Ramos (cell line): ENCODE measurements around the gene SPARC.
"Not testable (repeated sequence)": the region's sequence is repeated elsewhere in the genome, so short reads cannot be mapped to it uniquely, and the experiment has no call there.

Source experiments
- in situ Hi-C: fragments of 300-500 bp; cut with MboI; formaldehyde crosslinking; loops from one replicate; pipeline ENCODE4 v1.14.3; 2022; ENCODE audit warnings: low sequenced_read_pairs; ENCODE audit not compliant: unreplicated experiment

The SPARC gene

DNA sequence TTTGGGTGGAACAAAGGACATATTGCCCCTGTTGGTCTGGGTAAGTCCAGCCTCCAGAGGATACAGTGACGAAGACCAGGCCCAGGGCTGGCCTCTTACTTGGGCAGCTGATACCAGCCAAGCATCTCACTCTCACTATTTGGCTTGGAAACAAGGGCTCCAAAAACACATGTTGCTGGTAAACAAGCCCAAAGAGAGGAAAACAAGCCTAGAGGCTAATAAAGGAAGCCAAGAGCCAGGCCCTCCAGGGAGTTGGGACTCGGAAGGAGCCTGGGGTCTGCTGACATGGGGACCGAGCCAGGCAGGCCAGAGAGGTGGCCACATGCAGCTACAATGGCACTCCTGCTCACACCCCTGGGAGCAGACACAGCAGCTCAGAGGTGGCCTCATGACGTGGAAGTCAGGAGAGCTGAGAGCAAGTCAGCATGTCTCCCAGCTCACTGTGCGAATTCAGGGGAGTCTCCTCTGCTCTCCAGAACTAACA, 5.7 kb downstream of the SPARC start:
- in situ Hi-C loops: no loop called here

DNA sequence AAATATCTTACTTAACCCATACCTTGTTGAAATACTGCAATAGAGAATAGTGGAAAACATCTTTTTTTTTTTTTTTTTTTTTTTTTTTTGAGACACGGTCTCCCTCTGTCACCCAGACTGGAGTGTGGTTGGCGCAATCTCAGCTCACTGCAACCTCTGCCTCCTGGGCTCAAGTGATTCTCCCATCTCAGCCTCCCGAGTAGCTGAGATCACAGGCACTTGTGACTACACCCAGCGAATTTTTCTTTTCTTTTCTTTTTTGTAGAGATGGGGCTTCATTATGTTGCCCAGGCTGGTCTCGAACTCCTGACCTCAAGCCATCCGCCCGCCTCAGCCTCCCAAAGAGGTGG, 6.6 kb downstream of the SPARC start:
- in situ Hi-C loops: not testable (repeated sequence)

DNA sequence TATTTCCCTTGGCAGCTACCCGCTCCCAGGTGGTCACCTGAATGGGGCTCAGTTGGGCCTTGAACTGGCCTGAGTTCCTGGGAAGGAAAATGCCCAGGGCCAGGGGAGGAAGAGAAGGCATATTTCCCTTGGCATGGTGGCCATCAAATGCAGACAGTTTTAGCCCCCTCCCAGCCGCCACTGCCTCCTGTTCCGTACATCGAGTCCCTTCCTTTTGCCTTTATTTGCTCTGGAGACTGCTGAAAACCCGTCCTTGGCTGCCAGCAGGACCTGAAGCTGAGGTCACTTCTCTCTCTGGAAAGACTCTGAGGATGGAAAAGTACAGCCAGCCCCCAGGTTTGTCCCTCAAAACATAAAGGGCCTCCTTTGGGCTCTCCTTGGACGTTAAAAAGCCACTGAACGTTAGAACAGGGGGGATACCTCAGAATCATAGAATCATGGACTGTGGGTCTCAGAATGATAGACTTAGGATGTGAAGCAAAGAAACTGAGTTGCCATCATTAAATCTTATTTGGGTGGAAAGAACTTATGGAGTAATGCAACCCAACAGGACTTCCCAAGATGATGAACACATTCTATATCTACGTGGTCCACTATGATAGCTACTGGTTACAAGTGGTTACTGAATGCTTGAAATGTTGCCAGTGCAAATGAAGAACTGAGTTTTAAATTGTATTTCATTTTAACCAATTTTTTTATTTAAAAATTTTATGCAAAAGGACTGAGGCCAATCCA, 7.1 kb downstream of the SPARC start:
- in situ Hi-C loops: no loop called here

DNA sequence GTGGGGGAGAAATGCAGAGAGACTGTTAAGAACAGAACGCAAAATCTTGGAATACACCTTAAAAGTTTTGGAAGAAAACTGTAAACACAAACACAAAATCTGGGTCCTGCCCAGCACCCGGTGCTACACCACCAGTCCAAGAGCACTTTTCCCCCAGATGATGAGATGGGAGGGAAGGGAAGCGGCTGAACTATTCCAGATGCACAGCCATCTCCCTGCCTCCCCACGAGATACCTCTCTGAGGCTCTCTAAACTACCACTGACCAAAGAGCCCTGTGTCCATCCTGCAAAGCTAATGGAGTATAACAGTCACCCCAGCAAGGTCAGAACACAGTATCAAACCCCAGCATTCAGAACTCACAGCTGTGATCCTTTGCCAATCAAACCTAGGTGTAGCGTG, 8.0 kb downstream of the SPARC start:
- in situ Hi-C loops: no loop called here

DNA sequence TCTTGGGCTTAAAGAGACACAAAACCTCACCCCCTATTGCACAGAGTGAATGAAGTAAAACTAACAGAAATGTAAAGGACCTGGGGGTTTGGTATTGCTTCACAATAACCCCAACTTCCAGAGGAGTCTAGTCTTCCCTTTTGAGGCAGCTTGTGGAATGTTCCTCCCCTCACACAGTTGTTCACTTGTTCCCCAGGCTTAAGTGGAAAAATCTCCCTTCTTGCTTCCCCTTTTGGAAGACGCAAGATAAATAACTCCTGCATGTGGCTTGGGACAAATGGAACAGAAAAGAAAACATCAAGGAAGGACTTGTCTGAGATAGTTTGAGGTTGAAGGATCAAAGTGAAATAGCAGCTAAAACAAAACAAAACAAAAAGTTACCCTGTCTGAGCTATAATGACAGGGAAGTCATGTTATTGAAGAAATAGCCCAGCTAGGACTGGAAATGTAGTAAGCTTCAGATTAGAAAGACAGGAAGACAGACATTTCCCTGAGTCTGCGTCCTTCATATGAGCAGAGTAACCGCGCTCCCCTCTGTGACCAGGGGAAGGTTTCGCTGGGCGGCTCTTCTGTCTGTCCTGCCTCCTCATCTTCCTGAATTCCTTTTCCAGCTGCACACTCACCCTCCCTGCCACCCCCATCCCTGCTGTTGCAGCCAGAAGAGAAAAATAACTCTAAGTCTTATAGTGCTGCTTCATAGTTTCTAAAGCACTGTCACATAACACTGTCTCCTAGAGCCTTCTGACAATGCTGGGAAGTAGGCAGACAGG, 8.8 kb downstream of the SPARC start:
- in situ Hi-C loops: no loop called here

DNA sequence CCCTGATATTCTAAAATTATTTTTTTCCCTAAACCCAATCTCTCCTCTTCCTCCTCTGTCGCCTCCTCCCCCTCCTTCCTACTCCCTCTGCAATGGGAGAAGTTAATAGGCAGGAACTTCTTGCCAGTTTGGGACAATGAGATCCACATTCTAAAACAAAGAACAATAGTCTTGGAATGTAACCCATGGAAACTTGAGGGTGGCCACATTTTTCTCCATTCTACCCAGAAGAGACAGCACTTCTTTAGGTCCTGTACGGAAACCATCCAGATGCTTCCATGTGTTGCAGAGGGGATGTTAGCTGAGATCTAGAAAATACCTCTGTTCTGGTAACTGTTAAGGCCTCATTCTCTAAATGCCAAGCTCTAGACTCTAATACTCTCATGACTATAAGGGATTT, 10.0 kb downstream of the SPARC start:
- in situ Hi-C loops: no loop called here

DNA sequence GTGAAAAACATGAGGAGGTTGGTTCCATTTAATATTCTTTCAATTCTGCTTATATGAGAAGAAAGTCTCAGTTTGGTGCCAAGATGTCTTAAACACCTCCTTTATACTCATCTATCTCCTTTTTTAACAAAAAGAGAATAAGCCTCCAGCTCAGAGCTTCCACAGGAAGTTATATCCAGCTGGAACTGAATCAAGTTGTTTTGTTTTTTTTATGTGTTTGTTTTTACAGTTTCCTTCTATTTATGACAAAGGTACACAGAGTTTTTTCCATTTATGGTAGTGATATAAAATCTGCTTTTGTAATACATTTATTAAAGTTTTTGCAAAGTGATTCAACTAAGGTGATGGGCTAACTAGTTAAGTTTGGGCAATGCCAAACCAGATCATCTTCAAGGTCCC, 10.4 kb downstream of the SPARC start:
- in situ Hi-C loops: no loop called here

DNA sequence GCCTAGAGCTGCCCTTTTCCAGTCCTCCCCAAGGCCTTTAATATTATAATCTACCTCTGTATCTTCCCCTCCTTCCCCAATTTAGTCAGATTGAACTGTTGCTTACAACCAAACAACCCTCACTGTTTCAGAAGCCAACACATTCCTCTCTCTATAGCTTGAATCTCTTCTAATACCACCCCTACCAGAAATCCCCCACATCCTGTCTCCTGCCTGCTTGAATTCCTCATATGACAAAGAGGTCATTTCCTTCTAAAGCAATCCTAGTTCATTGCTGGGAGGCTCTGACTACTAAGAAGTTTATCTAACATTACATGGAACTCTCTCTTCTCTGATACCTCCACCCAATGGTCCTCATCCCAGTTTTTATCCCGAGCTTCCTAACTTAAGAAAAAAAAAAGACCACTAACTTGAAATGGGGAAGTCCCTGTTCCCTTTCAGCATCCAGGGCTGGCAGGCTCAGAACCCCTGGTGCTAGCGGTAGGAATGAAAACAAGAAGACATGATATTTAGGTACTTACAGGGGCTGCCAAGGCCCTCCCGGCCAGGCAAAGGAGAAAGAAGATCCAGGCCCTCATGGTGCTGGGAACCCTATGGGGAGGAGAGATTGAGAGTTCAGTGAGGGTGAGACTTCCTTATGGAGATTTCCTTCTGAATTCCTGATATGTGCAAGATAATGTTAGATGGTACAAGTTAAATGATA, 11.0 kb downstream of the SPARC start:
- in situ Hi-C loops: no loop called here

DNA sequence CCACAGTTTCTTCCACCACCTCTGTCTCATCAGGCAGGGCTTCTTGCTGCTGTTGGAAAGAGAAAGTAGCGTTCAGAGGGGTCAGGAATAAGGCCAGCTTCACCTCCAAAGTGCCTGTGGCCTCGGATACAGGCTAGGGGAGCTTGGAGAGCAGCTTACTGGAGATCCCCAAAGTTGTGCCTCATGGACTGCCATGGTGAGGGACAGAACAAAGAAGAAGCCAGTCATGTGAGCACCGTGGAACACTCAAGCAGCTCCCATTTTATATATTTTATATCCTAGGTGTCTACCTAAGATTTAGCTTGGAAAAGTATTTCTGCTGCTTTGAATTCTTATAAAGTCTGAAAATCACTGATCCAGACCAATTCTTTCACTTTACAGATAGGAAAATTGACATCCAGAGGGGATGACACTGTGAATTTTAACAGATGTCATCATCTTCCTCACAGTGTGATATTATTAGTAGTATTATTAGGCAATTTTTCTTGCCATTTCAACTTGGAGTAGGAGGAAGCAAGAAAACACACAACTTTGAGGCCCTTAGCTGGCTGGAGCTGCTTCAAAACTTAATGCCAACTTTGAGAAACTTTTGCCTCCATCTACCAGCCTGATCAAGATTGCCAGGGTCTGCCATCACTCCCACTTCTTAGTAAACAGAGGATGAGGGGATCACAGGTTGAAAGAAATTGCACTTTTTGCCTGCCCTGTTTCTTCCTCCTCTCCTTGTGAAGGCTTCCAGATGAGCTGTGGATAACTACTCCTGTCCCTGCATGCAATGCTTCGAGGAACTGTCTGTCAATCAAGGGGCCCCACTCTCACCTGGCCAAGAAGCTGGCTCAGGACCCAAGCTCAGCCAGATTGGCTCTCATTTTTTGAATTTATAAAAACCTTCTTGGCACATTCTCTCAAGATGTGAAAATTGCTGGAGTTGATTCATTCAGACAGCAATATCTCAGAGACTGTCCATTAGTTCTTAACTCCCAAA, 11.8 kb downstream of the SPARC start:
- in situ Hi-C loops: no loop called here

DNA sequence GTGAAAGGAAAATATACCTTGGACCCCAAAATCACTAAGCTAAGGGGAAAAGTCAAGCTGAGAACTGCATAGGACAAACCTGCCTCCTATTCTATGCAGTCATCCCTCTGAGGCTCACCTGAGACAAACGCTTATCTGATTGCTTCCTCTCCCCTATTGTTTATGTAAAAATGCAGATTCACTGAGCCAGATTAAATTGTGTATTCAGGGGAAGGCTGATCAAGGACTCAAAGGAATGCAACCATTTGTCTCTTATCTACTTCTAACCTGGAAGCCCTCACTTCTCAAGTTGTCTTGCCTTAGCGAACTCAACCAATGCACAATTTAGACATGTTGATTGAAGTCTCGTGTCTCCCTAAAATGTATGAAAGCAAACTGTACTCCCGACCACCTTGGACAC, 13.3 kb downstream of the SPARC start:
- in situ Hi-C loops: no loop called here

DNA sequence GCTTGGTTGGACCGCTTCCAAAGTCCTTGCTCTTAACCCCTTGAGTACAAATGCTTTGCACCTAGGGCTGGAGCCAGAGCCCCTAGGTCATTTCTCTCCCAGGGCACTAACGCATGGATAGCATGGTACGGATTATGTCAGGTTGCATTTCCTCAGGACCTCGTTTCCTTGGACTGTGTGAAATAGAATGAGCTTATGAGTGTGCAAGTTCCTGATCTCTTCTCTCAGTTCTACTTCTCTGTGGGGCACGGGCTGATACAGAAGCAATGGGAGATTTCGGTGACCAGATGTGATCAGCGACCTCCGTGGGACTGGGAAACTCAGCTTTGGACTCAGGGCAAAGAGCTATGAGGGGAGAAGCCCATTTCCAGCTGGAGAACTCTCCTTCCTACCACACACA, 14.2 kb downstream of the SPARC start:
- in situ Hi-C loops: no loop called here

DNA sequence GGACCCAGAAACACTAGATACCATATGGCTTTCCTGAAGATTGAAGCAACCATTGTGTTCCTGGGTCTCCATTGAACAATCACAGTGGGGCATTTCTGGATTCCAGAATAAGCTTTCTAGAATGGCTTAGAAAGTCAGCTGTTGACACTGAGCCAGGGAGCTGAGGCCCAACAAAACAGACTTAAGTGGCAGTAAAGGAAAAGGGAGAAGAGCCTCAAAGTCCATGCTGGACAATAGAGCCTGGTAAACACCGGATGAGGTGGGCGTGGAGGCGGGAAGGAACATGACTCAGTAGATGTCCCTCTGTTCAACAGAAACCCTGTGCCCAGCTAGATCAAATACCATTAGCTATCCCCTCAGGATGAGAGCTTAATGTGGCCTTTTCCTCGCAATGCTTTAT, 14.8 kb downstream of the SPARC start:
- in situ Hi-C loops: no loop called here

DNA sequence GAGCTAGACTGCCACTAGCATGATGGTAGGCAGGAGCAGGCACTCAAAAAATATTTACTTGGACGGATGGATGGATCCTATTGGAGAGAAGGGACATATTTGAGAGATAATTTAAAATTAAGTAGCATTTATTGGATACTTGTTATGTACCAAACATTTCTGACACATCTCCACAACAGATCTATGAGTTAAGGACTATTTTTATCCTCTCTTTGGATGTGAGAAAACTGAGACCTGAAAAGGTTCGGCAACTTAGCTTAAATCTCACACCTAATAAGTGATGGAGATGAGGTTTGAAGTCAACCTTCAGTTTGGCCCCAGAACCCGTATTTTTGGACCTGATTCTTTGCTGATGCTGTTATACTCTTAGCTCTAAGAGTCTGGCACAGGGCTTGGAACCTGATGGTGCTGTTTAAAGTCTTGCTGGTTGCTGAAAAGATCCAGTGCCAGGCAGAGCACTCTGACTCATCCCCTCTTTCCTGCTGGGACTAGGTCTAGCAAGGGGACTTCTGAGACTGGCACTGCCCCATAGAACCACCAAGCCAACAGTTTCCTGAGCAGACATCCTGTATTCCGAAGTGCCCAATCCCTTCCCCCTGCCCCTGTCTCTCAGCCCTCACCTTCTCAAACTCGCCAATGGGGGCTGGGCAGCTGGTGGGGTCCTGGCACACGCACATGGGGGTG, 15.6 kb downstream of the SPARC start:
- in situ Hi-C loops: no loop called here

DNA sequence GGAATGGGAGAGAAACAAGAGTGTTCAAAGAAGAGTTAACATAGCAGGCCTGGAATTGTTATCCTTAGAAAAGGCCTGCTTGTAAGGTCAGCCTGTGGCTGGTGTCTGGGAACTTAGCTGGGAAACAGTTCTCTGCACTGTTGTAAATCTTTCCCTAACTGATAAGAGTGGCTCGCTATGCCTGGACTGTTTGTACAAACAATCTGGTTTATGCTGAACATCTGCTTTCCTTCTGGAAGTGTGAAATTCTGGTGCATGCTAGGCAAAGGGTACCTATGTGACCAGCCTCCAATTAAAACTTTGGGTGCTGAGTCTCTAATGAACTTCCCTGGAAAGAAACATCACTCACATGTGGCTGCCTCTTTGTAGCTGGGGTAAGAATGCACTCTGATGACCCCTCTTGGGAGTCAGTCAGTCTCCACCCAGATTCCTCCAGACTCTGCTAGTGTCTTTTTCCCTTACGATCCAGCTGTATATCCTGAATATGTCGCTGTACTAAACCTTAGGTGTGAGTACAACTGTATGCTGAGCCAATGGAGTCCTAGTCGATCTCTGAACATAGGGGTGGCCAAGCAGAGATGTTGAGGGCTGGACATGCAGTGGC, 16.5 kb downstream of the SPARC start:
- in situ Hi-C loops: no loop called here

DNA sequence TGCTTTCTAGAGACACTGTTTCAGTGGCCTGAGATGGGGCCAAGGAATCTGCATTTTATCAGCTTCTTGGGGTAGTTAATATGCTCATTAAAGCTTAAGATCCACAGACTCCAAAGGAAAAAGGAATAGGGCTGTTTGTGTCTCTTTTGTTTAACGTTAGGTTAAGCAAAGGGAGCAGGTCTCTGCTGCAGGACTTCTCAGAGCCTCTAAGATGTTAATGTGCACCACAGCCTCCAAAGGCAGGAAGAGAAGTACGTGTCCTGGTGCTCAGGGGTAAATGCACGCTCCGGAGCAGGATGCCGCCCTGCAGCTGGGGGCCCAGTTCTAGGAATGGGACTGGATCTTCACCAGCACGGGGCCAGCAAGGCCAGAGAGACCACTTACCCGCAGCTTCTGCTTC, 19.6 kb downstream of the SPARC start:
- in situ Hi-C loops: no loop called here

DNA sequence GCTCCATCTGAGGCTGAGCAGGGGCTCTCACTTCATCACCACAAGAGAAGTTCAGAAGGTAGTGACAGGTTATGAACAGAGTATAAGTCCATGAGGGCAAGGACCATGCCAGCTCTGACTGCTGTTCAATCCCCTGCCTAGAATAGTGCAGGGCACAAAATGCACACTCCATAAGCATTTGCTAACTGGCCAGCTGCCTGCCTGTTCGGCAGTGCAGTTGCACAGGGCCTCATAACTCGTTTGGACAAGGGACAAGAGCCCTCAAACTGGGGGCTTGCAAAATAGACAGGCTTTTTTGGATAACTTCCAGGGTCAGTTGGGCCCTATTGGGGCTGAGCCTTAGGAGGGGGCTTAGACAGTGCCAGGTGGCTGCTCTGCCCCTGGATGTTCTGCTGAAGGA, 21.1 kb downstream of the SPARC start:
- in situ Hi-C loops: no loop called here

DNA sequence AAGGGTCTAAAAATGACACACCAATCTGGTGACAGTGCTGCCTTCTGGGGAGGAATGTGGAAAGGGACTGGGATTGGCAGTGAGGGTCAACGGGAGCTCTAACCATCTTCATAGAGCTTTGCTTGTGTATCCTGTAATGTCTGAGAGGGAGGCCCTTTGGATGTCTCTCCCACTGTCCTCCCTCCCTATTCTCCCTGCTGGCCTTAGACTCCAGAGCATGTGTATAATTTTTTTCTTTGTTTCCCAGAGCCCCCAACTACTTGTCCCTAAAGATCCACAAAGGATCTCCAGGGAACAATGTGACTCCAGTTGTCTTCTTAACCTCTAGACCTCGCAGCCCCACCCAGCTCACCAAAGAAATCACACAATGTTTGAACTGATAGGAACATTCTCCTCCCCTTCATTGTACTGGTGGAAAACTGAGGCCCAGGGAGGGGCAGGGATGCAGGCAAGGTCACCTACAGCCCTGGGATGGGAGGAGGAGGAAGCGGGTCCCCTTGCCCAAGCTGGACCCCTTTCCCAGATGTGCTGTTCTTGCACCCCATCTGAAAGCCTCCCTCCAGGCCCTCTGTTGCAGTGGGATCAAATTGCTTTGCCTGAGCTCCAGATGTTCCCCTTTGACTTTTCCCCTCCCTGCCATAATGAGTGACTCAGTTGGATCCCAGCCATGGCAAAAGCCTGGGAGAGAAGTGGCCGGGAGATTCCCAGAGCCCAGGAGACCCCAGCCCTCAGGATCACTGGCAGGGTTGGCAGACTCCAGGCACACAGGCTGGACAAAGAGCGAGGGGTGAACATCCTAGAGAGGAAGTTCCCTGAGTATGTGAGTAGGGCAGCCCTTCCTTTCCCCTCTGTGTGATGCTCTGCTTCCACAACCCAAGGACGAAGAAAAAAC, 21.8 kb downstream of the SPARC start:
- in situ Hi-C loops: loop anchor here (5.0 kb wide), 2 partner anchors 42 to 72 kb away; no protein-coding TSS in a partner anchor
